Nephron (organoid): ENCODE measurements around the gene GBF1.
A peak's percentile ranks its signal among the peaks of the same experiment; 100 is the strongest.

ENCODE experiments used
- H3K27ac Mint-ChIP-seq, 3 experiments: 2 replicates each; pipeline ENCODE4 v1.8.0; 2020; ENCODE audit warnings: mixed read lengths in 3 of 3, mild to moderate bottlenecking in 2 of 3, moderate library complexity in 1 of 3
- H3K27me3 Mint-ChIP-seq: 2 replicates; pipeline ENCODE4 v1.8.0; 2021; ENCODE audit warnings: low read depth, mild to moderate bottlenecking, moderate library complexity, mixed read lengths
- H3K36me3 Mint-ChIP-seq: 2 replicates; pipeline ENCODE4 v1.8.0; 2020; ENCODE audit warnings: low read depth, mixed read lengths
- H3K4me1 Mint-ChIP-seq: 2 replicates; pipeline ENCODE4 v1.8.0; 2020; ENCODE audit warnings: mixed read lengths
- H3K4me3 Mint-ChIP-seq, 3 experiments: 2 replicates each; pipeline ENCODE4 v1.8.0; 2020; ENCODE audit warnings: mild to moderate bottlenecking in 3 of 3, mixed read lengths in 3 of 3, moderate library complexity in 2 of 3
- H3K9me3 Mint-ChIP-seq: 2 replicates; pipeline ENCODE4 v1.8.0; 2020; ENCODE audit warnings: mixed read lengths
- TF ChIP-seq, protein P1 (sequence below), 3 experiments: fragments of 200-600 bp; sonication (generic); IDR thresholded peaks; one replicate each; pipeline ENCODE4 v1.5.0; 2021; ENCODE audit warnings: antibody characterized with exemption in 3 of 3; ENCODE audit not compliant: unreplicated experiment in 3 of 3

Gene GBF1

DNA sequence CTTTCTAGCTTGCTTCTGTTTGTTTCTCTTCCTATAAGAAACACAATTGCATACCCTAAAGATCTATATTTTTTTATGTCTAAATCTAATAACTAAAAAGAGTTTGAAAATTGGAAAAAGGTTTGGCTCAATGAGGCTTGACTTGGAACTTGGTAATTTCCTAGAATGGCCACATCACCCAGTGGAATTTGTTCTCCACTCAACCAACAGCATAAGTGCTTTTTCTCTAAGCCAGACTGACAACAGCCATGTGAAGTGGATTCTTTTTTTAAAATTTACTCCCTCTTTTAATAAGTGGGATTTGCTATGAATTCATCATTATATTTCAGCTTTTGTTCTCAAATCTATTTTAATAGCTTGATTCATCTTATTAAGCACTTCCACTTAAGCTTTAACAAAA lies 33.8 kb downstream of the GBF1 start:
- Mint-ChIP-seq H3K36me3 (peaks cover 15% of the 10 kb centered on the region), H3K27ac (peak overlapping the region in 2 of 3 experiments; percentile 76 to 80), H3K4me3 (no peak overlapping the region), H3K4me1 (peaks cover 49% of the 10 kb centered on the region), H3K27me3 (no peaks in the 10 kb centered on the region), H3K9me3 (no peaks in the 10 kb centered on the region)
- TF ChIP-seq, protein P1, sequence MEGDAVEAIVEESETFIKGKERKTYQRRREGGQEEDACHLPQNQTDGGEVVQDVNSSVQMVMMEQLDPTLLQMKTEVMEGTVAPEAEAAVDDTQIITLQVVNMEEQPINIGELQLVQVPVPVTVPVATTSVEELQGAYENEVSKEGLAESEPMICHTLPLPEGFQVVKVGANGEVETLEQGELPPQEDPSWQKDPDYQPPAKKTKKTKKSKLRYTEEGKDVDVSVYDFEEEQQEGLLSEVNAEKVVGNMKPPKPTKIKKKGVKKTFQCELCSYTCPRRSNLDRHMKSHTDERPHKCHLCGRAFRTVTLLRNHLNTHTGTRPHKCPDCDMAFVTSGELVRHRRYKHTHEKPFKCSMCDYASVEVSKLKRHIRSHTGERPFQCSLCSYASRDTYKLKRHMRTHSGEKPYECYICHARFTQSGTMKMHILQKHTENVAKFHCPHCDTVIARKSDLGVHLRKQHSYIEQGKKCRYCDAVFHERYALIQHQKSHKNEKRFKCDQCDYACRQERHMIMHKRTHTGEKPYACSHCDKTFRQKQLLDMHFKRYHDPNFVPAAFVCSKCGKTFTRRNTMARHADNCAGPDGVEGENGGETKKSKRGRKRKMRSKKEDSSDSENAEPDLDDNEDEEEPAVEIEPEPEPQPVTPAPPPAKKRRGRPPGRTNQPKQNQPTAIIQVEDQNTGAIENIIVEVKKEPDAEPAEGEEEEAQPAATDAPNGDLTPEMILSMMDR (IDR thresholded peaks at IDR 0.05; ENCODE audit: unreplicated experiment in 3 of 3): no peak

DNA sequence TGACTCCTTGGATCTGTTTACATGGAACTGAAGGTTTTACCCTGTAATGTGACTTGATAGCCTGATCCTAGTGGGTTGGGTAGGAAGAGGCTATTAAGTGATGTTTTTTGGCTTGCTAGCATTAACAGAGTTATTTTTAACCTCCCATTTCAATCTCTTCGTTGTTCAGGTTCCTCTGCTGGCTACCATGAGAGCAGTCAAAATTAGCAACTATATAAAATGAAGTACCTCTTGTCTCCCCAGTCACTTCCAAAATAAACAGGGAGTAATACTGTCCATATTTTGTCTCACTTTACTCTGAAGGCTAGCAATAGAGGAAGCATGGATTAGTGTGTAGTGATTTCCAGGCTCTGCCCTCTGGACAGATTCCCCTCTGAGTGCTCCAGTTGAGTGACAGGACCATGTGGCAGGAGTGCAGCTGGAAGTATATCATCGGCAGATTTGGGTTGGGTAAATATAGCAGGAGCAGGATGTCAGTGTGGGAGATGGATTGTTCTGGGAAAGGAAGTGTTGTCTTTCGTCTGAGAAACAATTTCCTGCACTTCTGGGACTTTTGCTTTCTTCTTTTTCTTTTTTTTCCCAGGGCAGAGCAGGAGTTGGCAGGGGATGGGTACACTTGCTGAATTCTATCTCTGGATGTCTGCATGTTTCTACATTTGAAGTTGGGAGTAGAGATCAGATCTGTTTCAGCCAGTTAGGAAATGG lies 35.2 kb downstream of the GBF1 start:
- Mint-ChIP-seq H3K9me3 (no peaks in the 10 kb centered on the region), H3K36me3 (peaks cover 19% of the 10 kb centered on the region), H3K27ac (peak overlapping the region; percentile 80 to 95 (median 85)), H3K4me1 (peaks cover 60% of the 10 kb centered on the region), H3K4me3 (peak overlapping the region; percentile 50 to 66 (median 57)), H3K27me3 (no peaks in the 10 kb centered on the region)
- TF ChIP-seq, protein P1 (IDR thresholded peaks at IDR 0.05; ENCODE audit: unreplicated experiment in 3 of 3): no peak

DNA sequence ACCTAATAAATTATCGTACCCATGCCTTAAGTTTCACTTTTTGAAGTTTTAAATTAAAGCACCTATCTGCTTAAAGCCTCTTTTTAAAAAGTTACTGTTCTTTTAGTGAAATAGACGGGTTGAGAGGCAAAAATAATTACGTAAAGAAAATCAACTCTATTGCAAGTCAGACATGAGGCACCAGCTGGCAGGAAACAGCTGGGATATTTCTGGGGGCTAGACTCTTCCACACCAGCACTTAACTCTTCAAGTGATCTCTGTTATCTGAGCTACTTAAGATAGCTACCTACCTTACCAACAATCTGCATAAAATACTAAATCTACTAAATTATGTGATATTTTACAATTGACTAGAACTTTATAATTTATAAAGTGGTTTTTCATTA lies 35.8 kb downstream of the GBF1 start:
- peak overlapping the region; percentile 80 to 95 (median 85) for H3K27ac Mint-ChIP-seq
- H3K4me3 Mint-ChIP-seq: peak overlapping the region; percentile 50 to 66 (median 57)
- peaks cover 19% of the 10 kb centered on the region for H3K36me3 Mint-ChIP-seq
- peaks cover 66% of the 10 kb centered on the region for H3K4me1 Mint-ChIP-seq
- H3K9me3 Mint-ChIP-seq: no peaks in the 10 kb centered on the region
- no peaks in the 10 kb centered on the region for H3K27me3 Mint-ChIP-seq
- TF ChIP-seq, protein P1 (IDR thresholded peaks at IDR 0.05; ENCODE audit: unreplicated experiment in 3 of 3): no peak

DNA sequence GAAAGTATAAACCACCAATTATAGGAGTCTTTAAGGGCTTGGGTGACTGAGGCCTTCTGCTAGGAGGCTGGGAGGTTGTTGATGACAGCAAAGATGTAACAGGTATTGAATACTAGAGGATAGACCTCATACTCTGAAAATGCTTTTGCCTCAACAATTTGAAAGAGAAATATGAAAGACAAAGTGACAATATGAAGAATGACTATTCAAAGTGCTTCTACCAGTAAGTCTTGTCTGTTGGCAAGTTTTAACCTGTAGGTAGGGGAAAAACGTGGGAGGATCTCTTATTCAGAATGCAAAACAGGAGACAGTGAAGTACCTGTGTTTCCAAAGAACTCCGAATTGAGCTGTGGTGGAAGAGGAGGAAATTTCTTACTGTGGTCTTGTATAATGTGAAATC lies 38.2 kb downstream of the GBF1 start:
- TF ChIP-seq, protein P1 (IDR thresholded peaks at IDR 0.05; ENCODE audit: unreplicated experiment in 3 of 3): no peak
- no peaks in the 10 kb centered on the region for H3K27me3 Mint-ChIP-seq
- H3K4me3 Mint-ChIP-seq: no peak overlapping the region
- no peaks in the 10 kb centered on the region for H3K9me3 Mint-ChIP-seq
- no peak overlapping the region for H3K27ac Mint-ChIP-seq
- peaks cover 79% of the 10 kb centered on the region for H3K4me1 Mint-ChIP-seq
- peaks cover 16% of the 10 kb centered on the region for H3K36me3 Mint-ChIP-seq

DNA sequence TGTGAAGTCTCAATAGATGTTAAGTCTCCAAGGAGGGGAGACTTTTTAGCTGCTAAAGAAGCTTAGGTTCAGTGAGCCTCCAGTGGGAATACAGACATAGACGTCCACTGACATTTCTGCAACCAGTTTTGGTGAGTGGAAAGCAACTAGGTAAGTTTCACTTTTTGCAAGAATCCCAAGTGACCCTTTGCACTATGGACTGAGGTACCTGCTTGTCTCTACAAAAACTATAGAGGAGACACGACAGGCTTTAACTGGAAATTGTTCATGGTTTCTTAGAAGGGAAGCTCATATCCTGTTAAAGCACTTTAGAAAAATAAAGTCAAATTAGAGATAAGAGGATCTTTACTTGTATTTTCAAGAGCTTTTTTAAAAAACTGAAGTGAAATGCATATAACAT lies 38.6 kb downstream of the GBF1 start:
- TF ChIP-seq, protein P1 (IDR thresholded peaks at IDR 0.05; ENCODE audit: unreplicated experiment in 3 of 3): no peak

DNA sequence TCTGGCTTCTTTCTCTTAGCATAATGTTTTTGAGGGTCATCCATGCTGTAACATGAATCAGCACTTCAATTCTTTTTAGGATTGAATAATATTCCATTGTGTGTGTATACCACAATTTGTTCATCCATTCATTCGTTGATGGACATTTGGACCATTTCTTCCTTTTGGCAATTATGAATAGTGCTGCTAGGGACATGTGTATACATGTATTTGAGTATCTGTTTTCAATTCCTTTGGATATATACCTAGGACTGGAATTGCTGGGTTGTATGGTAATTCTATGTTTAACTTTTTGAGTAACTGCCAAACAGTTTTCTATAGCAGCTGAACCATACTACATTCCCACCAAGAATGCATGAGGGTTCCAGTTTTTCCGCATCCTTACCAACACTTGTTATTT lies 39.2 kb downstream of the GBF1 start:
- H3K36me3 Mint-ChIP-seq: peaks cover 12% of the 10 kb centered on the region

More for the DNA sequence above, 38.6 kb downstream of the GBF1 start:
- H3K36me3 Mint-ChIP-seq: peaks cover 13% of the 10 kb centered on the region
- no peak overlapping the region for H3K4me3 Mint-ChIP-seq
- H3K9me3 Mint-ChIP-seq: no peaks in the 10 kb centered on the region
- H3K27me3 Mint-ChIP-seq: no peaks in the 10 kb centered on the region
- H3K4me1 Mint-ChIP-seq: peaks cover 76% of the 10 kb centered on the region
- no peak overlapping the region for H3K27ac Mint-ChIP-seq

More for the DNA sequence above, 39.2 kb downstream of the GBF1 start:
- Mint-ChIP-seq H3K4me1 (peaks cover 76% of the 10 kb centered on the region), H3K27me3 (no peaks in the 10 kb centered on the region), H3K27ac (no peak overlapping the region), H3K4me3 (no peak overlapping the region), H3K9me3 (no peaks in the 10 kb centered on the region)
- TF ChIP-seq, protein P1 (IDR thresholded peaks at IDR 0.05; ENCODE audit: unreplicated experiment in 3 of 3): no peak
